SU-DHL-6 (cell line): Measurements from ENCODE around the gene EFCAB8.

Experiments used
- H2AFZ ChIP-seq: fragments of 200-600 bp; sonication (generic); 2 replicates; pipeline ENCODE4 v1.6.1; 2014; ENCODE audit warnings: low read depth, mild to moderate bottlenecking, moderate library complexity, mixed read lengths, antibody characterized with exemption, low read length; ENCODE audit not compliant: severe bottlenecking
- H3F3A ChIP-seq: fragments of 200-600 bp; shearing (Covaris generic); 2 replicates; pipeline ENCODE4 v1.6.0; 2016; ENCODE audit warnings: antibody characterized with exemption, mild to moderate bottlenecking; ENCODE audit not compliant: insufficient read depth
- H3K27ac ChIP-seq: fragments of 200-600 bp; sonication (generic); 2 replicates; pipeline ENCODE4 v1.5.1; 2016; ENCODE audit warnings: low read depth, mild to moderate bottlenecking, low read length, moderate library complexity, mixed read lengths
- H3K27me3 ChIP-seq: fragments of 200-600 bp; sonication (generic), shearing (Covaris generic); 2 replicates; pipeline ENCODE4 v1.6.0; 2014; ENCODE audit warnings: mild to moderate bottlenecking, low read length
- H3K36me3 ChIP-seq: fragments of 200-600 bp; sonication (generic); 2 replicates; pipeline ENCODE4 v1.6.1; 2014; ENCODE audit warnings: mild to moderate bottlenecking, low read length, mixed read lengths
- H3K4me2 ChIP-seq: fragments of 300-600, 200-600 bp; shearing (Covaris generic), sonication (generic); 2 replicates; pipeline ENCODE4 v1.6.0; 2014; ENCODE audit warnings: low read length, low read depth, mild to moderate bottlenecking; ENCODE audit not compliant: poor library complexity, severe bottlenecking
- H3K4me3 ChIP-seq: fragments of 200-600 bp; sonication (generic); 2 replicates; pipeline ENCODE4 v1.5.1; 2014; ENCODE audit warnings: antibody characterized with exemption, low read length, mild to moderate bottlenecking, mixed read lengths; ENCODE audit not compliant: insufficient read depth, poor library complexity, severe bottlenecking
- H3K79me2 ChIP-seq: fragments of 200-600 bp; sonication (generic); 2 replicates; pipeline ENCODE4 v1.6.1; 2014; ENCODE audit warnings: mild to moderate bottlenecking, low read length, moderate library complexity; ENCODE audit not compliant: insufficient read depth
- H3K9ac ChIP-seq: fragments of 200-600 bp; sonication (generic); 2 replicates; pipeline ENCODE4 v1.7.0; 2014; ENCODE audit warnings: mild to moderate bottlenecking, low read length
- H3K9me2 ChIP-seq: fragments of 200-600 bp; sonication (generic); replicated peaks from 2 replicates; pipeline ENCODE4 v1.6.1; 2014; ENCODE audit warnings: low read length; ENCODE audit not compliant: insufficient read depth
- H3K9me3 ChIP-seq: fragments of 200-600 bp; sonication (generic); 2 replicates; pipeline ENCODE4 v1.6.1; 2014; ENCODE audit warnings: low read length, mixed read lengths; ENCODE audit not compliant: insufficient read depth
- H4K20me1 ChIP-seq: fragments of 200-600 bp; sonication (generic); 2 replicates; pipeline ENCODE4 v1.6.1; 2014; ENCODE audit warnings: low read depth, mild to moderate bottlenecking, antibody characterized with exemption, low read length, moderate library complexity, mixed read lengths
- EZH2phosphoT487 ChIP-seq: fragments of 200-600 bp; sonication (generic), shearing (Covaris generic); conservative IDR thresholded peaks from 2 replicates; pipeline ENCODE4 v1.6.1; 2018; ENCODE audit warnings: mild to moderate bottlenecking, antibody characterized with exemption, low read length, moderate library complexity, mixed read lengths
- TF ChIP-seq, protein P1 (sequence below): fragments of 200-600 bp; sonication (generic); IDR thresholded peaks from one replicate; pipeline ENCODE4 v1.5.1; 2017; ENCODE audit warnings: antibody characterized with exemption, mild to moderate bottlenecking, low read length, moderate library complexity; ENCODE audit not compliant: insufficient read depth, poor library complexity, severe bottlenecking

Gene EFCAB8

DNA sequence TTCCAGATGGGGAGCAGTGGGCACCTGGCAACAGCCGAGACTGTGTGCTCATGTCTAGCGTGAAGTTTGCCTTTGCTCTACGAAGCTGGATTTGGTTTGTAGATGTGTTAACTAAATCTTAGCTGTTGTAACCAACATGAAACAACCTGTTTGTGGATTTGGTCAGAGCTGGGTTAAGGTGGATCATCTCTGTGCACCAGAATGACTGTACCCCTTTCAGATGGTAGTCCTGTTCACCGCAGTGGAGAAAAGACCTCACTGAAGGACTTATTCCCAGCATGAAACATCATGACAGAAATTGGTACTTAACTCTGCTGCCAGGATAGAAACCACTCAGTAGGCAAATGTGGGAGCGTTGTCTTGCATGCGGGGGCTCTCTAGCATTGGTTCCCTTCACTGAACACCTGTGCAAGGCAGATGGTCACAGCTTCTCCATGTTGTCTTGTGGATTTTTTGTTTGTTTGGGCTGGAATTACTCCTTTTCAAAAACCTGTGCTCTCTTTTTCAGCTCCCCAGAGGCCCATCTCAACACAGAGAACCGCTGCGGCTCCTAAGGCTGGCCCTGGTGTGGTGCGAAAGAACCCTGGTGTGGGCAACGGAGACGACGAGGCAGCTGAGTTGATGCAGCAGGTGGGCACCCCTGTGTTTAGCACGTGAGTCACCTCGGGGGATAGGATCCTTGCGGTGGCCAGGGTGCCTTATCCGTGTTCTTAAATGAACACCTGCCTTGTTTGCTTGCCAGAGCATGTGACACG lies 19.3 kb upstream of the EFCAB8 start:
- peaks cover 66% of the 10 kb centered on the region for H3K79me2 ChIP-seq
- no peaks in the 10 kb centered on the region for H3K9me2 ChIP-seq
- no peak overlapping the region for H3K27ac ChIP-seq
- H3K36me3 ChIP-seq: peaks cover 51% of the 10 kb centered on the region
- TF ChIP-seq EZH2phosphoT487: no peak
- TF ChIP-seq, protein P1, sequence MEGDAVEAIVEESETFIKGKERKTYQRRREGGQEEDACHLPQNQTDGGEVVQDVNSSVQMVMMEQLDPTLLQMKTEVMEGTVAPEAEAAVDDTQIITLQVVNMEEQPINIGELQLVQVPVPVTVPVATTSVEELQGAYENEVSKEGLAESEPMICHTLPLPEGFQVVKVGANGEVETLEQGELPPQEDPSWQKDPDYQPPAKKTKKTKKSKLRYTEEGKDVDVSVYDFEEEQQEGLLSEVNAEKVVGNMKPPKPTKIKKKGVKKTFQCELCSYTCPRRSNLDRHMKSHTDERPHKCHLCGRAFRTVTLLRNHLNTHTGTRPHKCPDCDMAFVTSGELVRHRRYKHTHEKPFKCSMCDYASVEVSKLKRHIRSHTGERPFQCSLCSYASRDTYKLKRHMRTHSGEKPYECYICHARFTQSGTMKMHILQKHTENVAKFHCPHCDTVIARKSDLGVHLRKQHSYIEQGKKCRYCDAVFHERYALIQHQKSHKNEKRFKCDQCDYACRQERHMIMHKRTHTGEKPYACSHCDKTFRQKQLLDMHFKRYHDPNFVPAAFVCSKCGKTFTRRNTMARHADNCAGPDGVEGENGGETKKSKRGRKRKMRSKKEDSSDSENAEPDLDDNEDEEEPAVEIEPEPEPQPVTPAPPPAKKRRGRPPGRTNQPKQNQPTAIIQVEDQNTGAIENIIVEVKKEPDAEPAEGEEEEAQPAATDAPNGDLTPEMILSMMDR: no peak
- H3K9ac ChIP-seq: no peak overlapping the region
- H3K4me2 ChIP-seq: no peak overlapping the region
- peaks cover 4% of the 10 kb centered on the region for H4K20me1 ChIP-seq
- H3F3A ChIP-seq: no peaks in the 10 kb centered on the region
- no peak overlapping the region for H2AFZ ChIP-seq
- H3K9me3 ChIP-seq: no peaks in the 10 kb centered on the region
- H3K27me3 ChIP-seq: no peaks in the 10 kb centered on the region
- H3K4me3 ChIP-seq: no peak overlapping the region

GRCh38 chr20:32839982-32840285 lies 18.8 kb upstream of the EFCAB8 start:
- Histone ChIP-seq H3F3A (no peaks in the 10 kb centered on the region), H4K20me1 (peaks cover under 1% of the 10 kb centered on the region), H3K9ac (no peak overlapping the region), H3K27me3 (no peaks in the 10 kb centered on the region), H3K4me2 (no peak overlapping the region), H3K9me2 (no peaks in the 10 kb centered on the region), H3K27ac (no peak overlapping the region), H2AFZ (no peak overlapping the region), H3K36me3 (peaks cover 46% of the 10 kb centered on the region), H3K79me2 (peaks cover 68% of the 10 kb centered on the region), H3K4me3 (no peak overlapping the region), H3K9me3 (no peaks in the 10 kb centered on the region)
- no peak for TF ChIP-seq EZH2phosphoT487
- TF ChIP-seq, protein P1: no peak

GRCh38 chr20:32841174-32841573 lies 17.5 kb upstream of the EFCAB8 start:
- H4K20me1 ChIP-seq: peaks cover 3% of the 10 kb centered on the region; the same call in 1 of the 2 replicates
- H3K27me3 ChIP-seq: no peaks in the 10 kb centered on the region
- no peak overlapping the region for H2AFZ ChIP-seq
- no peaks in the 10 kb centered on the region for H3F3A ChIP-seq
- H3K9me2 ChIP-seq: no peaks in the 10 kb centered on the region
- no peak overlapping the region for H3K9ac ChIP-seq
- no peak overlapping the region for H3K4me3 ChIP-seq
- TF ChIP-seq EZH2phosphoT487: no peak
- H3K9me3 ChIP-seq: no peaks in the 10 kb centered on the region
- H3K36me3 ChIP-seq: peaks cover 46% of the 10 kb centered on the region
- no peak overlapping the region for H3K27ac ChIP-seq
- no peak overlapping the region for H3K4me2 ChIP-seq
- peaks cover 66% of the 10 kb centered on the region for H3K79me2 ChIP-seq

DNA sequence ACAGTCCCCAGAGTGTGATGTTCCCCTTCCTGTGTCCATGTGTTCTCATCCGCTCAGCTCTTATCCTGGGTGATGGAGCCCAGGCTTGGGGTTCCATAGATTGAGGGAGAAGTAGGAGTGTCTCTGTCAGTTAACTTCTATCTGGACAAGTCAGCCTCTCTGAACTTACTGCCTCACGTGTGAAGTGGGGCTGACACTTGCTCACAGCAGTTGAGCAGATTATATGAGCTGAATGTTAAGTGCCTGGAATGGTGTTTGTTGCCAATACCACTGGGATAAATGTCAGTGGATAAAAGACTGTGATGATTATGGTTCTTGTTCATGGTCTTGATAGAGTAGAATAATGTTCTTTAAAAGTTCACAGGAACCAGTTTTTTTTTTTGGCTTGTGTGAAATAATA lies 17.1 kb upstream of the EFCAB8 start:
- TF ChIP-seq EZH2phosphoT487: no peak
- TF ChIP-seq, protein P1: no peak
- Histone ChIP-seq H3K9ac (no peak overlapping the region), H3K36me3 (peaks cover 43% of the 10 kb centered on the region), H3K9me2 (no peaks in the 10 kb centered on the region), H3K27me3 (no peaks in the 10 kb centered on the region), H3K9me3 (no peaks in the 10 kb centered on the region), H3K27ac (no peak overlapping the region), H3F3A (no peaks in the 10 kb centered on the region), H3K4me2 (no peak overlapping the region), H4K20me1 (0 out of 2 replicates have a peak, but pooled peaks cover 6% of the 10 kb centered on the region), H3K4me3 (no peak overlapping the region), H3K79me2 (peaks cover 62% of the 10 kb centered on the region), H2AFZ (no peak overlapping the region)
